ENCODE measurements around the gene SKAP1. TPM values are rescaled to one million over a fixed set of nuclear protein-coding genes. Genes with fewer than 3 reads are reported as not detected.

SKAP1 gene
- total RNA-seq, 6 experiments from 2014 or later: 4.5 to 51.0 (median 17.5) TPM

GRCh38 chr17:48388955-48389743 lies 40.9 kb downstream of the SKAP1 start:
- Histone ChIP-seq H3K9me3 (no peaks in the 10 kb centered on the region), H3K27ac (no peak overlapping the region), H3K4me1 (no peaks in the 10 kb centered on the region), H3K27me3 (peaks cover 0 to under 1% of the 10 kb centered on the region in 2 donors), H3K4me3 (no peak overlapping the region), H3K36me3 (no peaks in the 10 kb centered on the region)
- 51% methylated on average over 5 of the region's 5 CpGs for WGBS (ENCODE audit: insufficient coverage, low coverage, low lambda C conversion rate, missing lambda C conversion rate)
- DNase-seq: no peak
- TF ChIP-seq CTCF (IDR thresholded peaks at IDR 0.05) (no peak), POLR2A (IDR thresholded peaks at IDR 0.05) (no peak)
- no peak for ATAC-seq
- intact Hi-C loops (cut with DNase I): no loop called here

GRCh38 chr17:48386826-48387225 lies 43.2 kb downstream of the SKAP1 start:
- no peaks in the 10 kb centered on the region for H3K4me1 ChIP-seq
- H3K27ac ChIP-seq: no peak overlapping the region
- no peaks in the 10 kb centered on the region for H3K9me3 ChIP-seq
- ATAC-seq: no peak
- TF ChIP-seq POLR2A (IDR thresholded peaks at IDR 0.05) (no peak), CTCF (IDR thresholded peaks at IDR 0.05) (no peak)
- H3K4me3 ChIP-seq: no peak overlapping the region
- intact Hi-C loops (cut with DNase I): no loop called here
- no peak for DNase-seq
- H3K36me3 ChIP-seq: no peaks in the 10 kb centered on the region
- H3K27me3 ChIP-seq: no peaks in the 10 kb centered on the region
- 59% methylated on average over 1 of the region's 1 CpG for WGBS (ENCODE audit: insufficient coverage, low coverage, low lambda C conversion rate, missing lambda C conversion rate)

- Histone ChIP-seq H3K27ac (no peak overlapping the region), H3K27me3 (peaks cover 0 to 6% of the 10 kb centered on the region in 2 donors), H3K9me3 (no peaks in the 10 kb centered on the region), H3K4me1 (no peaks in the 10 kb centered on the region), H3K4me3 (no peak overlapping the region), H3K36me3 (no peaks in the 10 kb centered on the region)
- ATAC-seq (no peak), DNase-seq (no peak)
- TF ChIP-seq POLR2A (IDR thresholded peaks at IDR 0.05): no peak
- TF ChIP-seq CTCF (IDR thresholded peaks at IDR 0.05): no peak
- intact Hi-C loops (cut with DNase I): no loop called here
- WGBS (ENCODE audit: insufficient coverage, low coverage, low lambda C conversion rate, missing lambda C conversion rate): 29% methylated on average over 1 of the region's 1 CpG
These were observed 44.7 kb downstream of the SKAP1 start for GRCh38 chr17:48385319-48385718.

GRCh38 chr17:48384164-48384563 lies 45.9 kb downstream of the SKAP1 start:
- Histone ChIP-seq H3K27me3 (peaks cover 0 to 6% of the 10 kb centered on the region in 2 donors), H3K36me3 (no peaks in the 10 kb centered on the region), H3K4me3 (no peak overlapping the region), H3K9me3 (no peaks in the 10 kb centered on the region), H3K27ac (no peak overlapping the region), H3K4me1 (no peaks in the 10 kb centered on the region)
- intact Hi-C loops (cut with DNase I): no loop called here
- WGBS (ENCODE audit: insufficient coverage, low coverage, low lambda C conversion rate, missing lambda C conversion rate): 76% methylated on average over 2 of the region's 3 CpGs
- DNase-seq (no peak), ATAC-seq (no peak)
- TF ChIP-seq POLR2A (IDR thresholded peaks at IDR 0.05) (no peak), CTCF (IDR thresholded peaks at IDR 0.05) (no peak)
